Keratinocyte (primary cell): ENCODE measurements around the gene POLR3K.

Experiments
- CTCF ChIP-seq, 3 experiments: IDR thresholded peaks in 1 of 3; conservative IDR thresholded peaks in 1 of 3; optimal IDR thresholded peaks in 1 of 3; 2 replicates in 2 of 3; 3 replicates in 1 of 3; pipeline versions ENCODE3 to v1.5.1; 2011; ENCODE audit warnings: low read length in 3 of 3, mild to moderate bottlenecking in 3 of 3, moderate library complexity in 2 of 3, control low read depth in 1 of 3, inconsistent platforms in 1 of 3; ENCODE audit not compliant: insufficient read depth in 2 of 3; ENCODE audit errors: extremely low read depth in 1 of 3
- EZH2 ChIP-seq: IDR thresholded peaks from one replicate; pipeline ENCODE4 v1.6.1; 2012; ENCODE audit warnings: inconsistent platforms, mild to moderate bottlenecking, low read length, moderate library complexity

- no peak for TF ChIP-seq CTCF (optimal IDR thresholded peaks at IDR 0.05 in 1 of 3, IDR thresholded peaks at IDR 0.05 in 1 of 3, conservative IDR thresholded peaks at IDR 0.05 in 1 of 3; ENCODE audit: extremely low read depth in 1 of 3, insufficient read depth in 2 of 3, low read length in 3 of 3)
- no peak for TF ChIP-seq EZH2
These were observed 801 bp upstream of the POLR3K start for GRCh38 chr16:54237-54581.
